HepG2 (cell line): ENCODE data around the gene CNTN5. TPM values are rescaled to one million over a fixed set of nuclear protein-coding genes. Genes with fewer than 3 reads are reported as not detected.

ENCODE experiments used
- ATAC-seq: fragments of 200-7000 bp; cut with Tn5 transposase; 3 replicates; pipeline ENCODE4 v1.9.1; 2020; ENCODE audit warnings: mild to moderate bottlenecking, moderate library complexity
- BruUV-seq: library from RNA; stranded (reverse); fragments of 400-500 nt; replicated peaks from 2 replicates; lab custom pipeline; 2021; lab: Mats Ljungman, UMichigan
- CTCF ChIA-PET: fragments of 300-600 bp; formaldehyde crosslinking; extraction: SDS; loops from one replicate; lab custom pipeline; 2021; ENCODE audit warnings: low total read pairs, inconsistent platforms, low intra/inter-chr PET ratio; lab: Yijun Ruan, JAX
- POLR2A ChIA-PET: fragments of 350-600 bp; sonication (Branson Sonifier 250); formaldehyde crosslinking; loops from one replicate; lab custom pipeline; 2020; ENCODE audit warnings: antibody characterized with exemption, inconsistent platforms; lab: Yijun Ruan, JAX
- DNase-seq: peaks from one replicate; pipeline ENCODE4 v3.0.0-alpha.2; 2015; ENCODE audit warnings: low spot score
- FAIRE-seq: peaks from 3 replicates; lab custom pipeline; 2011; peaks lifted over from hg19 to GRCh38; lab: Jason Lieb, UNC
- H2AFZ ChIP-seq: one replicate; pipeline ENCODE4 v1.6.1; 2011; ENCODE audit warnings: low read length, inconsistent platforms
- H3K27ac ChIP-seq: fragments of 300-600 bp; 3 replicates; pipeline ENCODE4 v1.8.0; 2011; ENCODE audit warnings: mixed run types, mild to moderate bottlenecking, mixed read lengths, low read length, inconsistent platforms; ENCODE audit not compliant: insufficient read depth; ENCODE audit errors: extremely low read length
- H3K27me3 ChIP-seq, 2 experiments: fragments of 200-600 bp in 1 of 2; 2 replicates in 1 of 2; 3 replicates in 1 of 2; pipeline versions ENCODE4 v1.6.0 to v1.8.0; 2011; ENCODE audit warnings: low read length in 2 of 2, mild to moderate bottlenecking in 2 of 2, moderate library complexity in 2 of 2, inconsistent platforms in 1 of 2; ENCODE audit not compliant: insufficient read depth in 2 of 2, control insufficient read depth in 1 of 2
- H3K36me3 ChIP-seq, 2 experiments: fragments of 200-600 bp in 1 of 2; replicated peaks in 1 of 2; 2 replicates in 1 of 2; 3 replicates in 1 of 2; pipeline versions ENCODE4 v1.5.1 to v1.8.0; 2011; ENCODE audit warnings: low read length in 2 of 2, inconsistent platforms in 1 of 2; ENCODE audit not compliant: insufficient read depth in 2 of 2, control insufficient read depth in 1 of 2
- H3K4me1 ChIP-seq: 2 replicates; pipeline ENCODE4 v1.5.1; 2012; ENCODE audit warnings: low read length, inconsistent platforms; ENCODE audit not compliant: insufficient read depth
- H3K4me2 ChIP-seq: 2 replicates; pipeline ENCODE4 v1.6.0; 2011; ENCODE audit warnings: low read depth, low read length, inconsistent platforms
- H3K4me3 ChIP-seq, 3 experiments: fragments of 200-600 bp in 1 of 3; sonication (generic), shearing (Covaris generic) in 1 of 3; replicated peaks in 1 of 3; 2 replicates each; pipeline ENCODE4 v1.5.1; 2011 to 2016; ENCODE audit warnings: low read length in 3 of 3, inconsistent platforms in 2 of 3, low read depth in 2 of 3, mild to moderate bottlenecking in 2 of 3, control low read depth in 1 of 3, mixed read lengths in 1 of 3; ENCODE audit not compliant: insufficient read depth in 1 of 3
- H3K79me2 ChIP-seq: one replicate; pipeline ENCODE4 v1.6.1; 2011; ENCODE audit warnings: low read length, inconsistent platforms; ENCODE audit not compliant: insufficient read depth
- H3K9ac ChIP-seq: 2 replicates; pipeline ENCODE4 v1.6.0; 2011; ENCODE audit warnings: mild to moderate bottlenecking, low read depth, low read length, inconsistent platforms; ENCODE audit not compliant: insufficient read depth
- H3K9me3 ChIP-seq: 2 replicates; pipeline ENCODE4 v1.5.1; 2012; ENCODE audit warnings: mild to moderate bottlenecking, low read length
- H4K20me1 ChIP-seq: 2 replicates; pipeline ENCODE4 v1.6.0; 2011; ENCODE audit warnings: inconsistent platforms, mild to moderate bottlenecking, low read length, moderate library complexity; ENCODE audit not compliant: insufficient read depth
- CBFB ChIP-seq: sonication (generic); formaldehyde crosslinking; IDR thresholded peaks from 2 replicates; pipeline ENCODE4 v1.4.0; 2020; ENCODE audit warnings: missing genetic modification reagents
- KDM2A ChIP-seq: sonication (generic); formaldehyde crosslinking; IDR thresholded peaks from 2 replicates; pipeline ENCODE4 v1.4.0; 2020; ENCODE audit warnings: low read depth, missing genetic modification reagents, borderline replicate concordance
- NCOA5 ChIP-seq: sonication (generic); formaldehyde crosslinking; IDR thresholded peaks from 2 replicates; pipeline ENCODE4 v1.4.0; 2020; ENCODE audit warnings: missing genetic modification reagents
- RAD51 ChIP-seq: fragments of 450-650 bp; IDR thresholded peaks from 2 replicates; pipeline ENCODE4 v1.6.1; 2016; ENCODE audit warnings: borderline replicate concordance
- SNAPC2 ChIP-seq: sonication (generic); formaldehyde crosslinking; IDR thresholded peaks from 2 replicates; pipeline ENCODE4 v1.8.1; 2022; ENCODE audit warnings: mild to moderate bottlenecking, missing genetic modification reagents
- THAP8 ChIP-seq: sonication (generic); formaldehyde crosslinking; IDR thresholded peaks from 2 replicates; pipeline ENCODE4 v1.5.1; 2020; ENCODE audit warnings: missing genetic modification reagents, mild to moderate bottlenecking, borderline replicate concordance
- ZMYM3 ChIP-seq: sonication (generic); formaldehyde crosslinking; IDR thresholded peaks from 2 replicates; pipeline ENCODE4 v1.5.1; 2020; ENCODE audit warnings: mild to moderate bottlenecking, missing genetic modification reagents
- ZNF343 ChIP-seq: sonication (generic); formaldehyde crosslinking; IDR thresholded peaks from 2 replicates; pipeline ENCODE4 v1.4.0; 2020; ENCODE audit warnings: mild to moderate bottlenecking, missing genetic modification reagents
- in situ Hi-C: cut with HindIII; loops from 2 replicates; pipeline ENCODE4 v1.10.0; 2017; ENCODE audit warnings: low pct_unique_long_range_greater_than_20kb; ENCODE audit not compliant: extremely low pct_ligation_motif_present
- intact Hi-C: fragments of 100-400 bp; cut with micrococcal nuclease; formaldehyde crosslinking; loops from one replicate; pipeline ENCODE4 v1.10.0; 2022; ENCODE audit not compliant: unreplicated experiment
- polyA plus RNA-seq, 8 experiments: library from polyadenylated mRNA; depleted of rRNA in 3 of 8; stranded (reverse) in 7 of 8; unstranded in 1 of 8; fragments of >200 nt; fragmentation: Illumina TruSeq in 4 of 8; extraction: Trizol in 4 of 8; gene quantifications; 2 replicates each; pipeline versions ENCODE4 v1.2.1 to v1.2.3, GENCODE V29; 2011 to 2016; ENCODE audit warnings: low read depth in 4 of 8, missing spikeins in 1 of 8, mixed read lengths in 1 of 8; ENCODE audit not compliant: insufficient read depth in 1 of 8
- total RNA-seq, 5 experiments: library from RNA; depleted of rRNA; stranded (reverse); fragments of >200 nt; fragmentation: Illumina TruSeq; extraction: Trizol; gene quantifications; 2 replicates each; pipeline ENCODE4 v1.2.3, GENCODE V29; 2016; ENCODE audit warnings: low read depth in 1 of 5
- TF ChIP-seq, protein P1 (sequence below): sonication (generic); formaldehyde crosslinking; IDR thresholded peaks from 2 replicates; pipeline ENCODE4 v1.9.0; 2021; ENCODE audit warnings: missing genetic modification reagents, borderline replicate concordance

CNTN5 gene
- total and polyA plus RNA-seq, 2 of the 13 experiments (the other 11 are each of a cell fraction or from before 2014, with no cell fraction given), result not detected

DNA sequence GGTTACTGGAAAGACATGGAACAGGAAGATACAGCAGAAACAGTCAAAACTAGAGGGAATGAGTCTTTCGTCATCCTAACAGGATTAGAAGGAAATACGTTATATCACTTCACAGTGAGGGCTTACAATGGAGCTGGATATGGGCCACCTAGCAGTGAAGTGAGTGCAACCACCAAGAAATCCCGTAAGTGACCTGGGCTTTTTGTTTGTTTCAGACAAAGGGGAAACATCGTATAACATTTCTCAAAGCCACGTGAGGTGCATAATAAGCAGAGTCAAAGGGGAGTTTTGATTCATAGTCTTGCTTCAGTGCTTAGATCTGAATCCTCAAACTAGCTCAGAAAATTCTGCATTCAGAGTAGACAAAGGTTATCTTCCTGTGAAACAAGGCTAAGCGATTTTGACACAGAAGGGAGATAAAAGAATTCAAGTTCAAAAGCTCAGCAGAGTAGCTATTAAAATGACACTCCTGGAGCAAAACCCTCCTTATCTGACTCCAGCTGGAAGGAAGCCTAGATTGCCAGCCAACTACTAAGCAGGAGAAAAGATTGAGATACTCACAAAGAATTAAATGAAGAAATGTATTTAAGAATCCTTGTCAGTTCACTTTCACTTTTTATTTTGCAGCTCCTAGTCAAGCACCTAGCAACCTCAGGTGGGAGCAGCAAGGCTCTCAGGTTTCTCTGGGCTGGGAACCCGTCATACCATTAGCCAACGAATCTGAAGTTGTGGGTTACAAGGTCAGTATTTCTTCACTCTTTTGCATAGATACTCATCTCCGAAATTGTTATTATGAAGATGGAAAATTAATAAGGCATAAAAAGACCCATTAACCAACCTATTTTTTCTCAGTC lies 1319.9 kb downstream of the CNTN5 start (continued):
- TF ChIP-seq, protein P1, sequence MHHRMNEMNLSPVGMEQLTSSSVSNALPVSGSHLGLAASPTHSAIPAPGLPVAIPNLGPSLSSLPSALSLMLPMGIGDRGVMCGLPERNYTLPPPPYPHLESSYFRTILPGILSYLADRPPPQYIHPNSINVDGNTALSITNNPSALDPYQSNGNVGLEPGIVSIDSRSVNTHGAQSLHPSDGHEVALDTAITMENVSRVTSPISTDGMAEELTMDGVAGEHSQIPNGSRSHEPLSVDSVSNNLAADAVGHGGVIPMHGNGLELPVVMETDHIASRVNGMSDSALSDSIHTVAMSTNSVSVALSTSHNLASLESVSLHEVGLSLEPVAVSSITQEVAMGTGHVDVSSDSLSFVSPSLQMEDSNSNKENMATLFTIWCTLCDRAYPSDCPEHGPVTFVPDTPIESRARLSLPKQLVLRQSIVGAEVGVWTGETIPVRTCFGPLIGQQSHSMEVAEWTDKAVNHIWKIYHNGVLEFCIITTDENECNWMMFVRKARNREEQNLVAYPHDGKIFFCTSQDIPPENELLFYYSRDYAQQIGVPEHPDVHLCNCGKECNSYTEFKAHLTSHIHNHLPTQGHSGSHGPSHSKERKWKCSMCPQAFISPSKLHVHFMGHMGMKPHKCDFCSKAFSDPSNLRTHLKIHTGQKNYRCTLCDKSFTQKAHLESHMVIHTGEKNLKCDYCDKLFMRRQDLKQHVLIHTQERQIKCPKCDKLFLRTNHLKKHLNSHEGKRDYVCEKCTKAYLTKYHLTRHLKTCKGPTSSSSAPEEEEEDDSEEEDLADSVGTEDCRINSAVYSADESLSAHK (CRISPR knock-in tag), result no peak
- TF ChIP-seq ZNF343 (CRISPR knock-in tag) (no peak), CBFB (CRISPR knock-in tag) (no peak)
- TF ChIP-seq, all 625 proteins: peak for 0

- Histone ChIP-seq H4K20me1 (no peaks in the 10 kb centered on the region), H3K27me3 (no peaks in the 10 kb centered on the region), H3K4me2 (no peak overlapping the region), H3K36me3 (no peaks in the 10 kb centered on the region), H3K4me3 (no peak overlapping the region), H3K9ac (no peak overlapping the region), H3K9me3 (no peaks in the 10 kb centered on the region), H2AFZ (no peak overlapping the region), H3K79me2 (no peaks in the 10 kb centered on the region), H3K27ac (no peak overlapping the region), H3K4me1 (no peaks in the 10 kb centered on the region)
- ATAC-seq, result no peak
- CTCF ChIA-PET, result no interaction called here
- in situ Hi-C loops (no loop called here), intact Hi-C loops (no loop called here)
- POLR2A ChIA-PET, result no interaction called here
- BruUV-seq, result no TSS peak
- FAIRE-seq, result no peak
- TF ChIP-seq KDM2A (CRISPR knock-in tag) (no peak), ZMYM3 (CRISPR knock-in tag) (no peak), NCOA5 (no peak), SNAPC2 (CRISPR knock-in tag) (no peak), THAP8 (CRISPR knock-in tag) (no peak), RAD51 (no peak)
- DNase-seq, result no peak
Measured at GRCh38 chr11:100353083-100353482, 1332.3 kb downstream of the CNTN5 start.
